ENCODE data around the gene FYCO1.
"Not testable (repeated sequence)": the region's sequence is repeated elsewhere in the genome, so short reads cannot be mapped to it uniquely, and the experiment has no call there.

The FYCO1 gene

GRCh38 chr3:46008058-46008457 is 12.4 kb upstream of the FYCO1 start:
- no peak for DNase-seq

GRCh38 chr3:46007280-46007679 is 11.7 kb upstream of the FYCO1 start:
- no peak for DNase-seq

GRCh38 chr3:46006238-46007032 is 10.8 kb upstream of the FYCO1 start:
- DNase-seq = no peak

DNA sequence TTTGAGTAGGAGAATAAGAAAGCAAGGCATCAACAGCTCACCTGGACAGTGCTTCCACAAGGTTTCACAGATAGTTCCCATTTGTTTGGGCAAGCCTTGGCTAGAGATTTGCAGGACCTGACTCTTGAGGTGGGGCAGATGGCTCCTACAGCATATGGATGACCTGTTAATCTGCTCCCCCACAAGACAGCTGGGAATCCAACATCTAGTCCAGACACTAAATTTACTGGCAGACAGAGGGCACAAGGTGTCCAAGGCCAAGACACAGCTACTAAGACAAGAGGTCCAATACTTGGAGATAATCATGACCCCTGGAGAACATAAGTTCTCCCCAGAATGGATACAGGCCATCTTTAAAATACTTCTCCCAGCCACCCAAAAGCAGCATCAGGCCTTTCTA is 8.1 kb upstream of the FYCO1 start:
- not testable (repeated sequence) for DNase-seq

GRCh38 chr3:46001178-46001577 is 5.6 kb upstream of the FYCO1 start:
- DNase-seq = no peak

DNA sequence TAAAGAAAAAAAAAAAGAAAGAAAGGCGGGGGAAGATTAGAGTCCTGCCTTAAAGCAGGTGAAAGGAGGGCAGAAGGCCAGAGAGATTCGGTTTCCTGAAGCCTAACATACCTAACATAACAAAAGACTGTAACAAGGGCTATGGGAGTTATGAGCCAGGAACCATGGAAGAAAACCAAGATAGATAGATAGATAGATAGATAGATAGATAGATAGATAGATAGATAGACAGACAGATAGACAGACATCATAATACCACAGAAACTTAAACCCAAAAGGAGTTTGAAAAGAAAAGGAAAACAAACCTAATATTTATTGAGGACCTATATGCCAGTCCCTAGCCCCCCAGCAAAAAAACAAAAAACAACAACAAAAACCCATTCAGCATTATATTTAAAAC is 2.3 kb upstream of the FYCO1 start:
- DNase-seq = no peak

DNA sequence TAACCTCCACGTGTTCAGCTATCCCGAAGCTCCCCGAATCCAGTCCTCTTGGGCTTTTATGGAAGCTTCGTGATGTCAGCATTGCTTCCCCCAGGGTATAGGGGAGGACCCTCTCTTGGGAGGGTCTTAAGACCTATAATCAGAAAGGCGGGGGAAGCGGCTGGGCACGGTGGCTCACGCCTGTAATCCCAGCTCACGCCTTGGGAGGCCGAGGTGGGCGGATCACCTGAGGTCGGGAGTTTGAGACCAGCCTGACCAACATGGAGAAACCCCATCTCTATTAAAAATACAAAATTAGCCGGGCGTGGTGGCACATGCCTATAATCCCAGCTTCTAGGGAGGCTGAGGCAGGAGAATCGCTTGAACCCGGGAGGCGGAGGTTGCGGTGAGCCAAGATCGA is 1.9 kb upstream of the FYCO1 start:
- DNase-seq = not testable (repeated sequence)

- peak; percentile 69 for DNase-seq
These were observed 997 bp downstream of the FYCO1 start for GRCh38 chr3:45994419-45995235.

- peak; percentile 49 for DNase-seq
These were observed 2.1 kb downstream of the FYCO1 start for GRCh38 chr3:45993421-45994027.

GRCh38 chr3:45992821-45993221 is 2.8 kb downstream of the FYCO1 start:
- DNase-seq = no peak

DNA sequence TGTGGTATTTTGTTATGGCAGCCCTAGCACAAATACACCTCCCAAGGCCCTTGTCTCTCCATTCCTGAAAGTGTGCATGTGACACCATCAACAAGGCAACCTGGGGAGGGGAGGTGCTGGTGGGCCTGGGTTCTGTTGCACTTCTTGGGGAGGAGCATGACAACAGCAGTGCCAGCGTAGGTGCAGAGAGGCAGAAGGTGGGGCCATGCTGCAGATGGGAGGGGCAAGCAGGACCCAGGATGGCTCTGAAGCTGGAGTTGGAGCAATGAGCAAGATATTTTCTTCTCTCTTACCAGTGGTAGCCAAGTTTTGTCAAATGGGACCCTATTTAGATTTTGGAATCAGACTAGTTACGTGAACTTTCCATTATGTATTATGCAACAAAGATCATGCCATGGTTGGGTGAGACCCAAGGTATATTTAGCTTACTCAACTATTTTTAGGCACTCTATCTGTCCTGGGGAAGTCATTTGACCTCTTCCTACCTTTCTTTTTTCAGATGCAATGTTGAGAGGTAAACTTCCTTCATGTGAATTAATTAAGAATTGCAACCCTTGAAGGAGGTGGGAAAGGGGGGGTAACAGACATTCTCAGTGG is 3.4 kb downstream of the FYCO1 start:
- DNase-seq = no peak

- no peak for DNase-seq
These were observed 4.3 kb downstream of the FYCO1 start for GRCh38 chr3:45991341-45991740.

DNA sequence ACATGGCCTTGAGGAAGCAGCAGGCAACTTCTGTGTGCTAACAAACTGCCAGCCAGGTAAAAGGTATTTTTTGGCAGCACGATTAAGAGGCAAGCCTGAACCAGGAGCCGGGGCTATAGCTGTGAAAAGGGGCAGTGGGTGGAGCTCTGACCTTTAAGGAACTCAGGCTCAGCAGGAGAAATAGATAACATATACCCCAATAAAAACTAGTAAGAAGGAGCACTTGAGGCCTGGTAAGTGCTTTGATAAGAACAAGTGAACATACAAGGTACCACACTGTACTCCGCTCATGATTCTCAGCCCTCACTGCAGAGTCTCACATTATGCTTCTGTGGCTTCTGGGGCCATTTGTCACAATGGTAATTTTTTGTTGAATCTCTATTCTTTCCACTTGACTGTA is 5.4 kb downstream of the FYCO1 start:
- no peak for DNase-seq

DNA sequence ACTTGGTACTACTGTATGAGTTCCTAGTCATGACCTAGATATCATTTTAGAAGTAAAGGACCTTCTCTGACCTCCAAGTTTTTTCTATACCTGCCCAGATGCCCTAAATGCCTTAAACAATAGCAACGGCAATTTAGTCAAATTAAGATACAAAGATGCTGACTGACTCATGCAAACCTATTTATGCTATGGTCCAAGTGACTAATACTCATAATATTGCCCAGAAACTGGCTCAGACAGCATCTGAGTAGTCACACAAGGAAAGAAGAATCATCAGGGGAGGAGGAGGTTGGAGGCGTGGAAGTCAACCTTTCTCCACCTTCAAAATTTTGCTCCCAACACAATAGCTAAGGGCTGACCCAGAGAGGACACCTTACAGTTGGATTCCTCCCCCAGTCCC is 6.8 kb downstream of the FYCO1 start:
- no peak for DNase-seq

- DNase-seq = no peak
These were observed 7.3 kb downstream of the FYCO1 start for GRCh38 chr3:45988362-45988761.

DNA sequence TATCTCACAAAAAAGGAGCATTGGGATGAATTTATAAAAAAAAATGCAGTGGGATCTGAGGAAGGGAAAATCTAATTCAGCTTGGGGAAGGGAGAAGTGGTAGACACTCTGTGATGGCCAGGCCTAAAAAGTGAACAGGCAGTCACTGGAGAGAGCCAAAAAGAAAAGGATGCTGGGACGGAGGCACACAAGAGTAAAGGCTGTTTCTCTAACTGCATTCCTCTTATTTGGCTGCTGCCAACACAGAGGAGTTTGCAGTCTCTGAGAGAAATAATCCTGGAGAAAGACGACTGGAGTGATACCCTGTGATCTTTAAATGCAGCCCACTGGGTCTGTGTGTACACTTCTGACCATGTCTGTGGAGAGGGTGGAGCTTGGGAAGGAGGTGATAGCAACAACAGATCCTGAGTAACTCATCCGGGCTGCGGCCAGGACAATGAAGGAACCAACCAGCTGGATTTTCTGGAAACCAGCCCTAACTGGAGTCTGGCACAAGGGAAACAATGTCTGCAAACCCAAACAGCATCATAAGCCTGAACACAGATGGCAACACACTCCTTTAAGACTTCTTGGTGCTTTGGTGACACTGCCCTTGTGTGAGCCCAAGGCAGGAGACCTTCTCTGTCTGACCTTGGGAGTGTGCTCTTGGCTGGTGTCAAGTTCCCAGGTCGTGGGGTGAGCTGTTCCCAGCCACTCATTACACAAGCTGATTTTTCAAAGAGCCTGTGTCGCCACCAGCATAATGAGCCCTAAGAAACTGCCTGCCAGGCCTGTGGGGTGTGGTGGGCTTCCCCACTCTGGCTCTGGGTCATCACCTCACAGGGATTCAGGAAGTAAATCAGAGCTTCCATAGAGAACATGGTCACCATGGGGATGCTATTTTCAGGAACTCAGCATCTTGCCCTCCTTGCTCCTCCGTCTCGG is 8.0 kb downstream of the FYCO1 start:
- DNase-seq = no peak

DNA sequence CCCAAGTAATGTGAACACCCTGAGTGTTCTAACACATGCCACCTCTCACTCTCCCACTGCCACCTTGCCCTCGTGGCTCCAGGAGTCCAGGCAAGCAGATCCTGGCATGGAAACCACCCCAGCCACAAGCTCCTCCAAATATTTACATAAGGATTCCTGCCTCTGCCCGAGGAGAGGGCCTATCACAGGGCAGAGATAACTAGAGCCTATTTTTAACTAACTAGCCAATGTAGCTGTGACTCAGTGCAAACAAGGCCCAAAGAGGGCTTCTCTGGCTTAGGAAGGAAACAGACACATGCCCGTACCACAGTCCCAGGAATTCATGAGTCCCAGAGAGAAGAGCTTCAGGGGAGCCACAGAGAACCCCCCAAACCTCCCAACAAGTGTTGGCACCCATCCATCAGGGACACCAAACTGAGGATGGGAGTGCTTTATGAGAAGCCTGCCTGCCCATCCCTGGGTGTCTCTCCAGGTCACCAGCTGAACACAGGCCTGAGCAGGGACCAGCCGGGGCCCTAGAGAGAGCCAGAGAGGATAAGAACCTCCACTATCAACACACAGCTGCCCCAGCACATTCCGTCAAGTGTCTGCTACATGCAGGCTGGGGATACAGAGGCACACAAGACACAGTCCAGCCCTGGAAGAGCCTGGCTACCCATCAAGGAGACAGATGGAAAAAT is 9.2 kb downstream of the FYCO1 start:
- no peak for DNase-seq

- DNase-seq = no peak
These were observed 9.9 kb downstream of the FYCO1 start for GRCh38 chr3:45985532-45986302.

DNA sequence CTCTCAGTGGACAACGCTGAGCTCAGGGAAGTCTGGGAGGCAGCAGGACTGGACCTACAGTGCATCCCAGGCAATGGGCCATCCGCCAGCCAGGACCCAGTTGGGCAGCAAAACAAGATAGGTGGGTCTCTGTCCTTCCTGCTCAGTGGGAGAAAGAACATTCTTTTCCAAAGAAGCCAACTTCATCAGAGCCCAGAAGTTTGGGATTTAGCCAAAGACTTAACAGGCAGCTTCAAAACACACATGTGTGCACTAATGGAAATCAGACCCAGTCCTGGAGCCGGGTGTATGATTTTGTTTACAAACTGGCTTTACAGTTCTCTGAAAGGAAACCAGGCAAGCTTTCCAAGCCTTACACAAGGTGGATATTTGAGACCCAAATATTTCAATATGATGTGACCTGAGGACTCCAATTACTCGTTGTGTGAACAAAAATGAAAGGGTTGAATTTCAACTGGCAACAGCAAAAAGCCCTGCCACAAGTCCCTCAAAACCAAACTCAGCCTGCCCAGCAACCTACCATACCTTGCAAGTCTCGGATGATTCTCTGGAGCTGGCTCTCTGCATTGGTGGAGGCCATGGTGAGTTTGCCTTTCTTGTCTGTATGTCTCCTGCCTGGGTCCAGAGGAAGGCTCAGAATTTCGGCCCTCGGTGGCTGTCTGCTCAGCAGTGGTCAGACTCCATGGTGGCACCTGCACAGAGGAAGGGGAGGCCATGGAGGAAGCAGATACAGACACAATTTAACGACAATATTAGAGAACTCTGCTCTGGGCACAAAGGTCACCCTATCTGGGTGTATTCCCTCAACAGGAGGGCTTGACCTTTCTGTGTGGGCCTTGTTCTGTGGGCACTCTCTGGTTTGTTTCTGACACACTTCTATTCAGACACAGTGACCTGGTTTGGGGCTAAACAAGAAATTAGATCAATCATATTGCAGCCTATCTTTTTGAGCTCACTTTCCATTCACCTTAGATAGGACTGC is 11.0 kb downstream of the FYCO1 start:
- no peak for DNase-seq

DNA sequence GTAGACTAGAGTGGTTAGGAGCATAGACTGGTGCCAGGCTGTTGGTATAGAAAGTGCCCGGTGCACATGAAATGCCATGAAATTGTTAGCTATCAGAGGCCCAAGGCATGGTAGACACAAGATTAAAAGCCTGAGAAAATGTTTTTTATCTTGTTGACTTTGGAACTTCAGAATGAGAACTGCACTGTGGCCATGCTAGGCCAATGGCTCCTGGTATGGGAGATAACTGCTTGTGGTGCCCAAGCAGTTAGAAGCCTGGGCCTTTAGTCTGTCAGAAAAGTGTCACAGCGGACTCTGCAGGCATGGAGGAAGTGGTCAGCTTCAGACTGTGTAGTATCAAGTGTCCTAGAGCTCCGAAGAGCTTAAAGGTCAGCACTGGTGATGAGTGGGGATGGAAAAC is 11.9 kb downstream of the FYCO1 start:
- no peak for DNase-seq

All from activated gamma-delta T cell treated with Interleukin-2 at 50 U/mL for 16 hours (primary cell).